OCI-LY3 (cell line): ENCODE data around the gene OR9Q1.

Source experiments
- CTCF ChIP-seq: fragments of 200-600, 300-600 bp; sonication (generic); IDR thresholded peaks from 2 replicates; pipeline ENCODE4 v1.5.1; 2014; ENCODE audit warnings: antibody characterized with exemption, low read length, low read depth
- EZH2phosphoT487 ChIP-seq: fragments of 200-600 bp; shearing (Covaris generic); IDR thresholded peaks from 2 replicates; pipeline ENCODE4 v1.6.1; 2018; ENCODE audit warnings: antibody characterized with exemption, mixed run types, low read depth

GRCh38 chr11:58086528-58086927 lies 62.8 kb downstream of the OR9Q1 start:
- TF ChIP-seq CTCF (no peak), EZH2phosphoT487 (no peak)
